Measurements from ENCODE around the gene ST6GALNAC3.

GRCh38 chr1:76256289-76257223 lies 182.0 kb downstream of the ST6GALNAC3 start:
- TF ChIP-seq, protein P1, sequence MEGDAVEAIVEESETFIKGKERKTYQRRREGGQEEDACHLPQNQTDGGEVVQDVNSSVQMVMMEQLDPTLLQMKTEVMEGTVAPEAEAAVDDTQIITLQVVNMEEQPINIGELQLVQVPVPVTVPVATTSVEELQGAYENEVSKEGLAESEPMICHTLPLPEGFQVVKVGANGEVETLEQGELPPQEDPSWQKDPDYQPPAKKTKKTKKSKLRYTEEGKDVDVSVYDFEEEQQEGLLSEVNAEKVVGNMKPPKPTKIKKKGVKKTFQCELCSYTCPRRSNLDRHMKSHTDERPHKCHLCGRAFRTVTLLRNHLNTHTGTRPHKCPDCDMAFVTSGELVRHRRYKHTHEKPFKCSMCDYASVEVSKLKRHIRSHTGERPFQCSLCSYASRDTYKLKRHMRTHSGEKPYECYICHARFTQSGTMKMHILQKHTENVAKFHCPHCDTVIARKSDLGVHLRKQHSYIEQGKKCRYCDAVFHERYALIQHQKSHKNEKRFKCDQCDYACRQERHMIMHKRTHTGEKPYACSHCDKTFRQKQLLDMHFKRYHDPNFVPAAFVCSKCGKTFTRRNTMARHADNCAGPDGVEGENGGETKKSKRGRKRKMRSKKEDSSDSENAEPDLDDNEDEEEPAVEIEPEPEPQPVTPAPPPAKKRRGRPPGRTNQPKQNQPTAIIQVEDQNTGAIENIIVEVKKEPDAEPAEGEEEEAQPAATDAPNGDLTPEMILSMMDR (conservative IDR thresholded peaks at IDR 0.05; ENCODE audit: low read length) = no peak
- TF ChIP-seq EZH2phosphoT487 (IDR thresholded peaks at IDR 0.05; ENCODE audit: borderline replicate concordance, low read depth, low read length) = no peak

Measured in OCI-LY7 (cell line).